Mesothelial cell of epicardium (in vitro differentiated cells): ENCODE results near the gene CAMTA1. TPM values are rescaled to one million over a fixed set of nuclear protein-coding genes. Genes with fewer than 3 reads are reported as not detected.

ENCODE experiments used
- DNase-seq, 2 experiments: peaks; one replicate each; pipeline ENCODE4 v3.0.0; 2021; ENCODE audit warnings: low spot score in 2 of 2; ENCODE audit not compliant: unreplicated experiment in 2 of 2
- H3K27ac Mint-ChIP-seq: 2 replicates; pipeline ENCODE4 v1.8.0; 2021; ENCODE audit warnings: mixed read lengths
- H3K27me3 Mint-ChIP-seq: 2 replicates; pipeline ENCODE4 v1.8.0; 2021; ENCODE audit warnings: low read depth, mixed read lengths
- H3K36me3 Mint-ChIP-seq: 2 replicates; pipeline ENCODE4 v1.8.0; 2021; ENCODE audit warnings: mixed read lengths
- H3K4me1 Mint-ChIP-seq: 2 replicates; pipeline ENCODE4 v1.8.0; 2021; ENCODE audit warnings: mixed read lengths
- H3K4me3 Mint-ChIP-seq: 2 replicates; pipeline ENCODE4 v1.8.0; 2021; ENCODE audit warnings: mild to moderate bottlenecking, moderate library complexity, mixed read lengths
- H3K9me3 Mint-ChIP-seq: 2 replicates; pipeline ENCODE4 v1.8.0; 2021; ENCODE audit warnings: mixed read lengths
- total RNA-seq: library from RNA; stranded (reverse); gene quantifications from 3 replicates; pipeline ENCODE4 v1.2.1, GENCODE V29; 2021
- TF ChIP-seq, protein P1 (sequence below): fragments of 200-600 bp; sonication (generic); IDR thresholded peaks from one replicate; pipeline ENCODE4 v1.5.0; 2021; ENCODE audit warnings: antibody characterized with exemption; ENCODE audit not compliant: unreplicated experiment

The CAMTA1 gene
- total RNA-seq, 1 donor from 2014 or later = 70.4 TPM

GRCh38 chr1:7000720-7001119 lies 215.5 kb downstream of the CAMTA1 start:
- Mint-ChIP-seq H3K27me3 (peaks cover 70% of the 10 kb centered on the region), H3K4me1 (no peaks in the 10 kb centered on the region), H3K36me3 (no peaks in the 10 kb centered on the region), H3K4me3 (no peak overlapping the region), H3K9me3 (no peaks in the 10 kb centered on the region), H3K27ac (no peak overlapping the region)
- DNase-seq = no peak
- TF ChIP-seq, protein P1, sequence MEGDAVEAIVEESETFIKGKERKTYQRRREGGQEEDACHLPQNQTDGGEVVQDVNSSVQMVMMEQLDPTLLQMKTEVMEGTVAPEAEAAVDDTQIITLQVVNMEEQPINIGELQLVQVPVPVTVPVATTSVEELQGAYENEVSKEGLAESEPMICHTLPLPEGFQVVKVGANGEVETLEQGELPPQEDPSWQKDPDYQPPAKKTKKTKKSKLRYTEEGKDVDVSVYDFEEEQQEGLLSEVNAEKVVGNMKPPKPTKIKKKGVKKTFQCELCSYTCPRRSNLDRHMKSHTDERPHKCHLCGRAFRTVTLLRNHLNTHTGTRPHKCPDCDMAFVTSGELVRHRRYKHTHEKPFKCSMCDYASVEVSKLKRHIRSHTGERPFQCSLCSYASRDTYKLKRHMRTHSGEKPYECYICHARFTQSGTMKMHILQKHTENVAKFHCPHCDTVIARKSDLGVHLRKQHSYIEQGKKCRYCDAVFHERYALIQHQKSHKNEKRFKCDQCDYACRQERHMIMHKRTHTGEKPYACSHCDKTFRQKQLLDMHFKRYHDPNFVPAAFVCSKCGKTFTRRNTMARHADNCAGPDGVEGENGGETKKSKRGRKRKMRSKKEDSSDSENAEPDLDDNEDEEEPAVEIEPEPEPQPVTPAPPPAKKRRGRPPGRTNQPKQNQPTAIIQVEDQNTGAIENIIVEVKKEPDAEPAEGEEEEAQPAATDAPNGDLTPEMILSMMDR = no peak

DNA sequence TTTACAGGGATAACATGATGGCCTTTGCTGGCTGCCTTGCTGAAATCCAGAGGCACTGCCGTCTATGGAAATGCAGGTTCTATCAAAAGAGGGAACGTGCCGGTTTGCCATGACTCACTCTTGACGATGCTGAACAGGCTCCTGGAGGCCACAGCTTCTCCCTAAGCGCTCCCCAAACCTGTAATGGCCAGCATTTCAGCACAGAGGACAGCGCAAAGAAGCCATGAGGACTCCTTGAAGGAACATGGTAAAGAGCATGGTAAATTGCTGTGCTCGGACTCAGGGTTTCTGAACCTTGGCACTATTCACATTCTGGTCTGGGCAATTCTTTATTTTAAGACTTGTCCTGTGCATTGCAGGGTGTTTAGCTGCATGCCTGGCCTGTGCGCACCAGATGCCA lies 217.5 kb downstream of the CAMTA1 start:
- Mint-ChIP-seq H3K4me1 (no peaks in the 10 kb centered on the region), H3K4me3 (no peak overlapping the region), H3K27me3 (peaks cover 72% of the 10 kb centered on the region), H3K36me3 (no peaks in the 10 kb centered on the region), H3K9me3 (no peaks in the 10 kb centered on the region), H3K27ac (no peak overlapping the region)
- TF ChIP-seq, protein P1 = no peak
- no peak for DNase-seq

DNA sequence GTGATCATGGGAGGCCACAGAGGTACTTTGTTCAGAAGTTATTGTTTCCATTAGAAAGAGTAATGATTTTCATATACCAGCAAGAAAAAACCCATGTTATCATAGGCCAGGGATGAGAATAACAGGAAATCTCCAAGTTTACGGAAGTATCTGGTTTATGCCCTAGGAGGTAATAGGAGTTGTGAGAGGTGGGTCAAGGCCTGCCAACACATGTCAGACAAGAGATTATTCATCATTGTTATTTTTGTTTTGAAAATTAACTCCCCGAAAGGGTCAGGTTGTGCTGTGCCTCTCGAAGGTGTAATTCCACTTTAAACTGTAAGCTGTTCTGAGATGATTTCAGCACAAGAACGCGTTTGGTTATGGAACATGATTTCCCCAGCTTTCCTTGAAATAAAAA lies 218.4 kb downstream of the CAMTA1 start:
- DNase-seq = no peak

DNA sequence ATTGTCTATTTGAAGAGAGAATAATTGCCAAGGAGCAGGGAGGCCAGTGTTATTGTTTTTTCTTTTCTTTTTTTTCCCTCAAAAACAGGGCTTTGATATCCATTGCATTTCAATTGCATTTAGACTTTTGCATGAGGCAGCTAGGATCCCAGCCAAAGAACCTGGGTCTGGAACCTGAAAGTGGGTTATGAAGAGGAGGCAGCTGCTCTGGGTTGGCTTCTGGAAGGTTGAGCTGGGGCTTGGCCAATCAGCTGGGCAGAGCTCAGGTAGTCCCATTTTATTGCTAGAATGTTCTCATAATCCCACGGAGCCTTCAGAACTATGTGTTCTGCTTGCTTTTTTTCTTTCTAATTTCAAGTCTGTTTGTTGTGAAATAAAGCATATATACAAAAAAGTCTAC lies 218.9 kb downstream of the CAMTA1 start:
- Mint-ChIP-seq H3K4me1 (no peaks in the 10 kb centered on the region), H3K36me3 (no peaks in the 10 kb centered on the region), H3K27ac (no peak overlapping the region), H3K27me3 (peaks cover 70% of the 10 kb centered on the region), H3K9me3 (no peaks in the 10 kb centered on the region), H3K4me3 (no peak overlapping the region)
- DNase-seq = no peak
- TF ChIP-seq, protein P1 = no peak

More for the DNA sequence above, 218.4 kb downstream of the CAMTA1 start:
- Mint-ChIP-seq H3K4me3 (no peak overlapping the region), H3K36me3 (no peaks in the 10 kb centered on the region), H3K27me3 (peaks cover 73% of the 10 kb centered on the region), H3K4me1 (no peaks in the 10 kb centered on the region), H3K27ac (no peak overlapping the region), H3K9me3 (no peaks in the 10 kb centered on the region)
- TF ChIP-seq, protein P1 = no peak

DNA sequence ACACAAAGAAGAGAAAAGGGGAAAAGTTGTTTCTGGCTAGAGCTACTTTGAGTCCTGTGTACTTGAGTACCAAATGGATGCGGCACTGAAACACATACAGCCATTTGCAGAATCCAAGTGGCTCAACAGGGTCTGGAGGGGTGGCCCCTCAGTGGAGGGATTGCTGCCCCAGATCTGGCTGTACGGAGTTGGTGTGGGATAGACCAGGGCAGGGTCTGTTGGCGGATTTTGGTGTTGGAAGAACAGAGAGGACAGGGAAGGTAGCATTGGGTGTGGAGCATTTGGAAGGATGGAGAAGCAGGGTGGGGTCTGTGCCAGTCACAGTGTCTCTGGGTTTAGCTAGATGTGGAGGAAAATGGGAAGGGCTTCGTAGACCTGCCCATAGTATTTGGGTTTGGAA lies 220.5 kb downstream of the CAMTA1 start:
- Mint-ChIP-seq H3K27me3 (peaks cover 67% of the 10 kb centered on the region), H3K36me3 (no peaks in the 10 kb centered on the region), H3K4me1 (no peaks in the 10 kb centered on the region), H3K27ac (no peak overlapping the region), H3K4me3 (no peak overlapping the region), H3K9me3 (no peaks in the 10 kb centered on the region)
- no peak for DNase-seq
- TF ChIP-seq, protein P1 = no peak
